GM23338 (cell line): ENCODE data around the gene PID1. TPM values are rescaled to one million over a fixed set of nuclear protein-coding genes. Genes with fewer than 3 reads are reported as not detected.

Experiments
- ATAC-seq: fragments of 200-7000 bp; cut with Tn5 transposase; 3 replicates; pipeline ENCODE4 v1.9.1; 2020
- DNase-seq: peaks from one replicate; pipeline ENCODE4 v3.0.0-alpha.2; 2015; ENCODE audit warnings: low spot score
- H2AFZ ChIP-seq: fragments of 200-600 bp; sonication (generic); 2 replicates; pipeline ENCODE4 v1.8.0; 2016; ENCODE audit warnings: antibody characterized with exemption, mild to moderate bottlenecking, moderate library complexity
- H3F3A ChIP-seq: fragments of 200-600 bp; sonication (generic); replicated peaks from 2 replicates; pipeline ENCODE4 v1.8.0; 2017; ENCODE audit warnings: antibody characterized with exemption, mixed run types, low read depth
- H3K27ac ChIP-seq: fragments of 200-600 bp; sonication (generic); 2 replicates; pipeline ENCODE4 v1.6.1; 2016; ENCODE audit warnings: low read depth
- H3K27me3 ChIP-seq: fragments of 200-600 bp; sonication (generic); 2 replicates; pipeline ENCODE4 v1.8.0; 2016; ENCODE audit warnings: mild to moderate bottlenecking, mixed run types, moderate library complexity; ENCODE audit not compliant: insufficient read depth
- H3K36me3 ChIP-seq: fragments of 200-600 bp; sonication (generic); 2 replicates; pipeline ENCODE4 v1.8.0; 2016; ENCODE audit warnings: mild to moderate bottlenecking; ENCODE audit not compliant: insufficient read depth
- H3K4me1 ChIP-seq: fragments of 200-600 bp; sonication (generic); 2 replicates; pipeline ENCODE4 v1.8.0; 2016; ENCODE audit warnings: mild to moderate bottlenecking, moderate library complexity; ENCODE audit not compliant: insufficient read depth
- H3K4me2 ChIP-seq: fragments of 200-600 bp; sonication (generic); 2 replicates; pipeline ENCODE4 v1.7.1; 2017; ENCODE audit warnings: mixed run types
- H3K4me3 ChIP-seq: fragments of 200-600 bp; sonication (generic); 2 replicates; pipeline ENCODE4 v1.6.1; 2016; ENCODE audit warnings: mixed run types
- H3K79me2 ChIP-seq: fragments of 200-600 bp; sonication (generic); replicated peaks from 2 replicates; pipeline ENCODE4 v1.8.0; 2017; ENCODE audit warnings: mild to moderate bottlenecking; ENCODE audit not compliant: insufficient read depth
- H3K9me2 ChIP-seq: fragments of 200-600 bp; sonication (generic); 2 replicates; pipeline ENCODE4 v1.8.0; 2017; ENCODE audit not compliant: insufficient read depth
- H4K20me1 ChIP-seq: fragments of 200-600 bp; sonication (generic); replicated peaks from 2 replicates; pipeline ENCODE4 v1.8.0; 2017; ENCODE audit warnings: mild to moderate bottlenecking; ENCODE audit not compliant: insufficient read depth
- H3K27ac Mint-ChIP-seq: 2 replicates; pipeline ENCODE4 v1.8.0; 2020; ENCODE audit warnings: inconsistent platforms, mild to moderate bottlenecking, moderate library complexity, mixed read lengths
- H3K27me3 Mint-ChIP-seq: 3 replicates; pipeline ENCODE4 v1.8.0; 2022; ENCODE audit warnings: low read depth, mild to moderate bottlenecking, moderate library complexity, mixed read lengths, inconsistent platforms; ENCODE audit not compliant: insufficient read depth, poor library complexity
- H3K36me3 Mint-ChIP-seq: 3 replicates; pipeline ENCODE4 v1.8.0; 2021; ENCODE audit warnings: low read depth, mild to moderate bottlenecking, inconsistent platforms, moderate library complexity, mixed read lengths
- H3K4me1 Mint-ChIP-seq: 3 replicates; pipeline ENCODE4 v1.8.0; 2020; ENCODE audit warnings: mild to moderate bottlenecking, inconsistent platforms, mixed read lengths
- H3K4me3 Mint-ChIP-seq: 3 replicates; pipeline ENCODE4 v1.8.0; 2021; ENCODE audit warnings: moderate library complexity, mild to moderate bottlenecking, inconsistent platforms, mixed read lengths
- H3K9me3 Mint-ChIP-seq: 3 replicates; pipeline ENCODE4 v1.8.0; 2020; ENCODE audit warnings: moderate library complexity, mild to moderate bottlenecking, inconsistent platforms, mixed read lengths
- CREB1 ChIP-seq: fragments of 250-450 bp; sonication (Bioruptor Pico); IDR thresholded peaks from 2 replicates; pipeline ENCODE4 v1.5.0; 2020; ENCODE audit warnings: low read depth, mild to moderate bottlenecking, moderate library complexity
- EZH2 ChIP-seq: fragments of 200-600 bp; sonication (generic); IDR thresholded peaks from one replicate; pipeline ENCODE4 v1.8.0; 2017; ENCODE audit warnings: antibody characterized with exemption, mild to moderate bottlenecking, low read depth; ENCODE audit not compliant: unreplicated experiment
- EZH2phosphoT487 ChIP-seq: fragments of 200-600 bp; sonication (generic); IDR thresholded peaks from one replicate; pipeline ENCODE4 v1.8.1; 2018; ENCODE audit warnings: antibody characterized with exemption; ENCODE audit not compliant: unreplicated experiment
- JUNB ChIP-seq: IDR thresholded peaks from one replicate; pipeline ENCODE4 v1.6.1; 2016; ENCODE audit warnings: antibody characterized with exemption; ENCODE audit not compliant: unreplicated experiment
- POLR2AphosphoS5 ChIP-seq: IDR thresholded peaks from 2 replicates; pipeline ENCODE4 v1.6.1; 2016; ENCODE audit warnings: antibody characterized with exemption, low read depth
- polyA plus RNA-seq: library from polyadenylated mRNA; unstranded; fragments of >200 nt; fragmentation: Nextera tagmentation; extraction: Ambion mirVana; gene quantifications from 2 replicates; pipeline ENCODE4 v1.2.1, GENCODE V29; 2016
- total RNA-seq: library from RNA; depleted of rRNA; stranded (reverse); fragments of >200 nt; shearing (Covaris generic); gene quantifications from 2 replicates; pipeline ENCODE4 v1.2.3, GENCODE V29; 2014
- TF ChIP-seq, protein P1 (sequence below): fragments of 250-450 bp; sonication (Bioruptor Pico); IDR thresholded peaks from 2 replicates; pipeline ENCODE4 v1.5.0; 2020; ENCODE audit warnings: mild to moderate bottlenecking, moderate library complexity
- TF ChIP-seq, protein P2 (sequence below): IDR thresholded peaks from 2 replicates; pipeline ENCODE4 v1.6.1; 2016; ENCODE audit warnings: antibody characterized with exemption

Gene PID1
- total and polyA plus RNA-seq, 2 experiments from 2014 or later, result 1.7 to 2.4 TPM

DNA sequence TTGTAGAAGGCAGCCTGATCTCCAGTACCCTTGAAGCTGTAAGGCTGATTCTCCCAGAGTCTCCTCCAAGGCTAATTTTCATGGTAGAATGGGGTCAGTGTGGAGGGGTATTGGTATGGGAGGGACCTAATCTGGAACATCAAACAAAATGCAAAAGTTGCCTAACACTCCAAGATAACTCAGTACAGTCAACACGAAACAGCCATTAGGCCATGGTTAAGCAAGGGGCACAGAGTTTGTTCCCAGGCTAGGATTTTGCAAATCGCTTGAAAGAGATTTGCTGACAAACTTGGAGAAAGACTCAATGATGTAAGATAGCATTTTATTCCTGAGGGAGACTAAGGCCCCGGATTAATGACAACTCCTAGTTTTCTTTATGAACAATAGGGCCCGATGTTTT is 5.4 kb downstream of the PID1 start (continued):
- TF ChIP-seq, protein P1, sequence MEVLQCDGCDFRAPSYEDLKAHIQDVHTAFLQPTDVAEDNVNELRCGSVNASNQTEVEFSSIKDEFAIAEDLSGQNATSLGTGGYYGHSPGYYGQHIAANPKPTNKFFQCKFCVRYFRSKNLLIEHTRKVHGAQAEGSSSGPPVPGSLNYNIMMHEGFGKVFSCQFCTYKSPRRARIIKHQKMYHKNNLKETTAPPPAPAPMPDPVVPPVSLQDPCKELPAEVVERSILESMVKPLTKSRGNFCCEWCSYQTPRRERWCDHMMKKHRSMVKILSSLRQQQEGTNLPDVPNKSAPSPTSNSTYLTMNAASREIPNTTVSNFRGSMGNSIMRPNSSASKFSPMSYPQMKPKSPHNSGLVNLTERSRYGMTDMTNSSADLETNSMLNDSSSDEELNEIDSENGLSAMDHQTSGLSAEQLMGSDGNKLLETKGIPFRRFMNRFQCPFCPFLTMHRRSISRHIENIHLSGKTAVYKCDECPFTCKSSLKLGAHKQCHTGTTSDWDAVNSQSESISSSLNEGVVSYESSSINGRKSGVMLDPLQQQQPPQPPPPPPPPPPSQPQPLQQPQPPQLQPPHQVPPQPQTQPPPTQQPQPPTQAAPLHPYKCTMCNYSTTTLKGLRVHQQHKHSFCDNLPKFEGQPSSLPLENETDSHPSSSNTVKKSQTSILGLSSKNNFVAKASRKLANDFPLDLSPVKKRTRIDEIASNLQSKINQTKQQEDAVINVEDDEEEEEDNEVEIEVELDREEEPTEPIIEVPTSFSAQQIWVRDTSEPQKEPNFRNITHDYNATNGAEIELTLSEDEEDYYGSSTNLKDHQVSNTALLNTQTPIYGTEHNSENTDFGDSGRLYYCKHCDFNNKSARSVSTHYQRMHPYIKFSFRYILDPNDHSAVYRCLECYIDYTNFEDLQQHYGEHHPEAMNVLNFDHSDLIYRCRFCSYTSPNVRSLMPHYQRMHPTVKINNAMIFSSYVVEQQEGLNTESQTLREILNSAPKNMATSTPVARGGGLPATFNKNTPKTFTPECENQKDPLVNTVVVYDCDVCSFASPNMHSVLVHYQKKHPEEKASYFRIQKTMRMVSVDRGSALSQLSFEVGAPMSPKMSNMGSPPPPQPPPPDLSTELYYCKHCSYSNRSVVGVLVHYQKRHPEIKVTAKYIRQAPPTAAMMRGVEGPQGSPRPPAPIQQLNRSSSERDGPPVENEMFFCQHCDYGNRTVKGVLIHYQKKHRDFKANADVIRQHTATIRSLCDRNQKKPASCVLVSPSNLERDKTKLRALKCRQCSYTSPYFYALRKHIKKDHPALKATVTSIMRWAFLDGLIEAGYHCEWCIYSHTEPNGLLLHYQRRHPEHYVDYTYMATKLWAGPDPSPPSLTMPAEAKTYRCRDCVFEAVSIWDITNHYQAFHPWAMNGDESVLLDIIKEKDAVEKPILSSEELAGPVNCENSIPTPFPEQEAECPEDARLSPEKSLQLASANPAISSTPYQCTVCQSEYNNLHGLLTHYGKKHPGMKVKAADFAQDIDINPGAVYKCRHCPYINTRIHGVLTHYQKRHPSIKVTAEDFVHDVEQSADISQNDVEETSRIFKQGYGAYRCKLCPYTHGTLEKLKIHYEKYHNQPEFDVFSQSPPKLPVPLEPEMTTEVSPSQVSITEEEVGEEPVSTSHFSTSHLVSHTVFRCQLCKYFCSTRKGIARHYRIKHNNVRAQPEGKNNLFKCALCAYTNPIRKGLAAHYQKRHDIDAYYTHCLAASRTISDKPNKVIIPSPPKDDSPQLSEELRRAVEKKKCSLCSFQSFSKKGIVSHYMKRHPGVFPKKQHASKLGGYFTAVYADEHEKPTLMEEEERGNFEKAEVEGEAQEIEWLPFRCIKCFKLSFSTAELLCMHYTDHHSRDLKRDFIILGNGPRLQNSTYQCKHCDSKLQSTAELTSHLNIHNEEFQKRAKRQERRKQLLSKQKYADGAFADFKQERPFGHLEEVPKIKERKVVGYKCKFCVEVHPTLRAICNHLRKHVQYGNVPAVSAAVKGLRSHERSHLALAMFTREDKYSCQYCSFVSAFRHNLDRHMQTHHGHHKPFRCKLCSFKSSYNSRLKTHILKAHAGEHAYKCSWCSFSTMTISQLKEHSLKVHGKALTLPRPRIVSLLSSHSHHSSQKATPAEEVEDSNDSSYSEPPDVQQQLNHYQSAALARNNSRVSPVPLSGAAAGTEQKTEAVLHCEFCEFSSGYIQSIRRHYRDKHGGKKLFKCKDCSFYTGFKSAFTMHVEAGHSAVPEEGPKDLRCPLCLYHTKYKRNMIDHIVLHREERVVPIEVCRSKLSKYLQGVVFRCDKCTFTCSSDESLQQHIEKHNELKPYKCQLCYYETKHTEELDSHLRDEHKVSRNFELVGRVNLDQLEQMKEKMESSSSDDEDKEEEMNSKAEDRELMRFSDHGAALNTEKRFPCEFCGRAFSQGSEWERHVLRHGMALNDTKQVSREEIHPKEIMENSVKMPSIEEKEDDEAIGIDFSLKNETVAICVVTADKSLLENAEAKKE (CRISPR knock-in tag), result no peak
- TF ChIP-seq EZH2 (no peak), JUNB (no peak), EZH2phosphoT487 (no peak), CREB1 (CRISPR knock-in tag) (no peak), POLR2AphosphoS5 (no peak)
- TF ChIP-seq, protein P2, sequence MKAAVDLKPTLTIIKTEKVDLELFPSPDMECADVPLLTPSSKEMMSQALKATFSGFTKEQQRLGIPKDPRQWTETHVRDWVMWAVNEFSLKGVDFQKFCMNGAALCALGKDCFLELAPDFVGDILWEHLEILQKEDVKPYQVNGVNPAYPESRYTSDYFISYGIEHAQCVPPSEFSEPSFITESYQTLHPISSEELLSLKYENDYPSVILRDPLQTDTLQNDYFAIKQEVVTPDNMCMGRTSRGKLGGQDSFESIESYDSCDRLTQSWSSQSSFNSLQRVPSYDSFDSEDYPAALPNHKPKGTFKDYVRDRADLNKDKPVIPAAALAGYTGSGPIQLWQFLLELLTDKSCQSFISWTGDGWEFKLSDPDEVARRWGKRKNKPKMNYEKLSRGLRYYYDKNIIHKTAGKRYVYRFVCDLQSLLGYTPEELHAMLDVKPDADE, result no peak

DNA sequence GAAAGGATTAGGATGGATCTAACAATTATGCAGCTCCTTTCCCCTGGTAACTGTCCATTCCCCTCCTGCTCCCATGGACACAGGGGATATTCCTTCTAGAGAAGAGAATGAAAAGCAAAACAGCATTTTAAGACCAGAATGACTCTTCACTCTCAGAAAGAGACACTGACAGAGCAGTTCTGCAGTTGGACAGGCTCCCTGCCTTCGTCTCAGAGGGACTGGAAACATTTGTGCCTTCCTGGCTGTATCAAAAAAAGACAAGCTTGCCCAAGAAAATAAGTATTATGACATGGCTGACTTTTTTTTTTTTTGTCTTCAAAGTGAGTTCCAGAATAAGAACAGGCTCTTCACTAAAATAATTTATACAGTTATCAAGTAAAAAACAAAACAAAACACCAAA is 9.5 kb downstream of the PID1 start:
- H3K4me2 ChIP-seq, result no peak overlapping the region
- Mint-ChIP-seq H3K27me3 (no peaks in the 10 kb centered on the region), H3K9me3 (no peaks in the 10 kb centered on the region), H3K36me3 (no peaks in the 10 kb centered on the region), H3K27ac (no peak overlapping the region), H3K4me3 (no peak overlapping the region), H3K4me1 (no peaks in the 10 kb centered on the region)
- no peak overlapping the region for H3K4me3 ChIP-seq
- no peaks in the 10 kb centered on the region for H3K27me3 ChIP-seq
- no peak for DNase-seq
- no peak overlapping the region for H3K27ac ChIP-seq
- H3K4me1 ChIP-seq, result no peaks in the 10 kb centered on the region
- no peaks in the 10 kb centered on the region for H3F3A ChIP-seq
- H4K20me1 ChIP-seq, result no peaks in the 10 kb centered on the region
- H3K79me2 ChIP-seq, result no peaks in the 10 kb centered on the region; the same call in 1 of the 2 replicates
- ATAC-seq, result no peak
- no peaks in the 10 kb centered on the region for H3K36me3 ChIP-seq
- peaks cover 5% of the 10 kb centered on the region; the same call in 1 of the 2 replicates for H3K9me2 ChIP-seq
- no peak overlapping the region for H2AFZ ChIP-seq
- TF ChIP-seq CREB1 (CRISPR knock-in tag), result no peak
- TF ChIP-seq, protein P1 (CRISPR knock-in tag), result no peak
